Skeletal muscle satellite cell (primary cell): ENCODE results near the gene GAK.
A peak's percentile ranks its signal among the peaks of the same experiment; 100 is the strongest.

Experiments
- H3K27me3 ChIP-seq: 2 replicates; pipeline ENCODE4 v1.7.0; 2013; ENCODE audit warnings: low read length; ENCODE audit not compliant: control insufficient read depth, insufficient read depth
- H3K36me3 ChIP-seq: 2 replicates; pipeline ENCODE4 v1.7.0; 2013; ENCODE audit warnings: mild to moderate bottlenecking, control low read depth, low read length; ENCODE audit not compliant: insufficient read depth
- H3K4me1 ChIP-seq: 2 replicates; pipeline ENCODE4 v1.7.0; 2013; ENCODE audit warnings: low read length; ENCODE audit not compliant: control insufficient read depth, insufficient read depth
- H3K4me2 ChIP-seq: 2 replicates; pipeline ENCODE4 v1.7.0; 2013; ENCODE audit warnings: mild to moderate bottlenecking, low read length
- H3K4me3 ChIP-seq: 2 replicates; pipeline ENCODE4 v1.7.0; 2013; ENCODE audit warnings: low read length
- H3K9ac ChIP-seq: 2 replicates; pipeline ENCODE4 v1.7.0; 2013; ENCODE audit warnings: mild to moderate bottlenecking, low read depth, low read length, moderate library complexity
- H3K9me3 ChIP-seq: replicated peaks from 2 replicates; pipeline ENCODE4 v1.7.0; 2013; ENCODE audit warnings: mild to moderate bottlenecking, control low read depth, low read length

The GAK gene

GRCh38 chr4:829761-830600 is 102.1 kb downstream of the GAK start:
- Histone ChIP-seq H3K4me3 (no peak overlapping the region), H3K4me2 (no peak overlapping the region), H3K36me3 (no peaks in the 10 kb centered on the region), H3K9ac (no peak overlapping the region), H3K27me3 (peaks cover 56% of the 10 kb centered on the region), H3K4me1 (no peaks in the 10 kb centered on the region), H3K9me3 (no peaks in the 10 kb centered on the region)

GRCh38 chr4:829291-829690 is 102.8 kb downstream of the GAK start:
- H3K9ac ChIP-seq: no peak overlapping the region
- no peaks in the 10 kb centered on the region for H3K4me1 ChIP-seq
- H3K9me3 ChIP-seq: no peaks in the 10 kb centered on the region
- peaks cover 59% of the 10 kb centered on the region for H3K27me3 ChIP-seq
- no peak overlapping the region for H3K4me3 ChIP-seq
- no peaks in the 10 kb centered on the region for H3K36me3 ChIP-seq
- no peak overlapping the region for H3K4me2 ChIP-seq

- Histone ChIP-seq H3K9me3 (no peaks in the 10 kb centered on the region), H3K4me2 (no peak overlapping the region), H3K27me3 (peaks cover 59% of the 10 kb centered on the region), H3K4me1 (no peaks in the 10 kb centered on the region), H3K4me3 (no peak overlapping the region), H3K36me3 (no peaks in the 10 kb centered on the region), H3K9ac (no peak overlapping the region)
Measured at GRCh38 chr4:828641-829271, 103.4 kb downstream of the GAK start.

- no peaks in the 10 kb centered on the region for H3K4me1 ChIP-seq
- H3K27me3 ChIP-seq: peaks cover 68% of the 10 kb centered on the region
- no peaks in the 10 kb centered on the region for H3K9me3 ChIP-seq
- no peaks in the 10 kb centered on the region for H3K36me3 ChIP-seq
- H3K9ac ChIP-seq: no peak overlapping the region
- H3K4me3 ChIP-seq: no peak overlapping the region
- no peak overlapping the region for H3K4me2 ChIP-seq
Measured at GRCh38 chr4:827209-828081, 104.7 kb downstream of the GAK start.

GRCh38 chr4:826508-827208 is 105.5 kb downstream of the GAK start:
- H3K27me3 ChIP-seq: peaks cover 76% of the 10 kb centered on the region
- H3K4me3 ChIP-seq: no peak overlapping the region
- H3K9me3 ChIP-seq: no peaks in the 10 kb centered on the region
- H3K4me2 ChIP-seq: no peak overlapping the region
- no peaks in the 10 kb centered on the region for H3K4me1 ChIP-seq
- H3K9ac ChIP-seq: no peak overlapping the region
- no peaks in the 10 kb centered on the region for H3K36me3 ChIP-seq

- no peak within 1 kb of the TSS for H3K9ac ChIP-seq
- H3K4me2 ChIP-seq: peak within 1 kb of the TSS; percentile 47
- no peaks in the 10 kb centered on the region for H3K4me1 ChIP-seq
- H3K4me3 ChIP-seq: no peak within 1 kb of the TSS
- no peaks in the 10 kb centered on the region for H3K9me3 ChIP-seq
- peaks cover 83% of the 10 kb centered on the region for H3K27me3 ChIP-seq
- H3K36me3 ChIP-seq: no peaks in the 10 kb centered on the region
Measured at GRCh38 chr4:825971-826330, 106.2 kb downstream of the GAK start, which contains the start of gene CPLX1. Gene CPLX1, minus strand, starts transcription at chr4:826129. Its CDS starts 1,607 bp downstream, at chr4:824522.

- peak overlapping the region; percentile 47 for H3K4me2 ChIP-seq
- no peaks in the 10 kb centered on the region for H3K4me1 ChIP-seq
- no peak overlapping the region for H3K4me3 ChIP-seq
- H3K9ac ChIP-seq: no peak overlapping the region
- no peaks in the 10 kb centered on the region for H3K36me3 ChIP-seq
- H3K27me3 ChIP-seq: peaks cover 82% of the 10 kb centered on the region
- H3K9me3 ChIP-seq: no peaks in the 10 kb centered on the region
Measured at GRCh38 chr4:825063-825970, 106.8 kb downstream of the GAK start.

GRCh38 chr4:824461-825062 is 107.6 kb downstream of the GAK start:
- no peaks in the 10 kb centered on the region for H3K9me3 ChIP-seq
- H3K9ac ChIP-seq: no peak overlapping the region
- H3K4me3 ChIP-seq: no peak overlapping the region
- H3K27me3 ChIP-seq: peaks cover 82% of the 10 kb centered on the region
- no peaks in the 10 kb centered on the region for H3K36me3 ChIP-seq
- H3K4me2 ChIP-seq: no peak overlapping the region
- H3K4me1 ChIP-seq: no peaks in the 10 kb centered on the region

GRCh38 chr4:823761-824460 is 108.2 kb downstream of the GAK start:
- H3K9ac ChIP-seq: no peak overlapping the region
- H3K4me3 ChIP-seq: no peak overlapping the region
- H3K36me3 ChIP-seq: no peaks in the 10 kb centered on the region
- no peak overlapping the region for H3K4me2 ChIP-seq
- no peaks in the 10 kb centered on the region for H3K9me3 ChIP-seq
- H3K27me3 ChIP-seq: peaks cover 82% of the 10 kb centered on the region
- H3K4me1 ChIP-seq: no peaks in the 10 kb centered on the region
